ENCODE data around the gene TMX4. TPM values are rescaled to one million over a fixed set of nuclear protein-coding genes. Genes with fewer than 3 reads are reported as not detected.

Gene TMX4
- total RNA-seq, 2 experiments from 2014 or later = 39.8 to 47.9 TPM

GRCh38 chr20:8002056-8002455 is 17.5 kb downstream of the TMX4 start:
- TF ChIP-seq CTCF (IDR thresholded peaks at IDR 0.05) = no peak
- no peaks in the 10 kb centered on the region for H3K27me3 Mint-ChIP-seq
- Histone ChIP-seq H3K4me1 (ENCODE audit: insufficient read depth, low read length) (no peaks in the 10 kb centered on the region), H3K27ac (ENCODE audit: low read depth in 1 of 2, low read length in 2 of 2) (no peak overlapping the region), H3K36me3 (ENCODE audit: insufficient read depth, low read length) (peaks cover 50% of the 10 kb centered on the region), H3K4me3 (ENCODE audit: low read length) (no peak overlapping the region), H3K9me3 (ENCODE audit: control insufficient read depth in 1 of 2, insufficient read depth in 1 of 2, low read length in 2 of 2) (no peaks in the 10 kb centered on the region), H3K27me3 (ENCODE audit: control insufficient read depth in 1 of 2, insufficient read depth in 2 of 2, low read length in 2 of 2) (no peaks in the 10 kb centered on the region)
- ChIA-PET POLR2A (no interaction called here), CTCF (interaction anchor here (0.9 kb wide), 1 partner anchor 42 kb away, joined by 3 read pairs; no protein-coding TSS in a partner anchor)
- no peaks in the 10 kb centered on the region for H3K9me3 Mint-ChIP-seq
- ATAC-seq (ENCODE audit: poor library complexity) = no peak
- H3K4me3 Mint-ChIP-seq = no peak overlapping the region
- no peak overlapping the region for H3K27ac Mint-ChIP-seq
- intact Hi-C loops (cut with DNase I, micrococcal nuclease) = no loop called here
- H3K36me3 Mint-ChIP-seq (ENCODE audit: low read depth) = peaks cover 37% of the 10 kb centered on the region
- H3K4me1 Mint-ChIP-seq (ENCODE audit: low read depth) = no peaks in the 10 kb centered on the region
- DNase-seq = no peak

- Mint-ChIP-seq H3K4me3 (no peak overlapping the region), H3K4me1 (ENCODE audit: low read depth) (no peaks in the 10 kb centered on the region), H3K36me3 (ENCODE audit: low read depth) (peaks cover 24% of the 10 kb centered on the region), H3K9me3 (no peaks in the 10 kb centered on the region), H3K27me3 (no peaks in the 10 kb centered on the region), H3K27ac (no peak overlapping the region)
- no peak for ATAC-seq (ENCODE audit: poor library complexity)
- no peak overlapping the region for H3K27ac ChIP-seq (ENCODE audit: low read depth in 1 of 2, low read length in 2 of 2)
- POLR2A ChIA-PET = interaction anchor here (0.8 to 1.1 kb wide), 2 partner anchors 10 to 19 kb away, joined by 3 read pairs; partner anchors contain the start of gene TMX4
- no peak for DNase-seq
- intact Hi-C loops (cut with DNase I, micrococcal nuclease) = no loop called here
- H3K4me1 ChIP-seq (ENCODE audit: insufficient read depth, low read length) = no peaks in the 10 kb centered on the region
- no peak overlapping the region for H3K4me3 ChIP-seq (ENCODE audit: low read length)
- H3K27me3 ChIP-seq (ENCODE audit: control insufficient read depth in 1 of 2, insufficient read depth in 2 of 2, low read length in 2 of 2) = no peaks in the 10 kb centered on the region
- CTCF ChIA-PET = no interaction called here
- H3K9me3 ChIP-seq (ENCODE audit: control insufficient read depth in 1 of 2, insufficient read depth in 1 of 2, low read length in 2 of 2) = peaks cover 0 to 5% of the 10 kb centered on the region in 2 experiments
- TF ChIP-seq CTCF (IDR thresholded peaks at IDR 0.05) = no peak
- H3K36me3 ChIP-seq (ENCODE audit: insufficient read depth, low read length) = peaks cover 61% of the 10 kb centered on the region
Measured at GRCh38 chr20:8000796-8001195, 18.8 kb downstream of the TMX4 start.

- H3K27ac Mint-ChIP-seq = no peak overlapping the region
- no peak for ATAC-seq (ENCODE audit: poor library complexity)
Measured at GRCh38 chr20:7996898-7997297, 22.7 kb downstream of the TMX4 start.

More at GRCh38 chr20:7996898-7997297, 22.7 kb downstream of the TMX4 start:
- ChIA-PET POLR2A (no interaction called here), CTCF (no interaction called here)
- no peaks in the 10 kb centered on the region for H3K4me1 Mint-ChIP-seq (ENCODE audit: low read depth)
- Histone ChIP-seq H3K36me3 (ENCODE audit: insufficient read depth, low read length) (peaks cover 84% of the 10 kb centered on the region), H3K27me3 (ENCODE audit: control insufficient read depth in 1 of 2, insufficient read depth in 2 of 2, low read length in 2 of 2) (no peaks in the 10 kb centered on the region), H3K27ac (ENCODE audit: low read depth in 1 of 2, low read length in 2 of 2) (no peak overlapping the region), H3K9me3 (ENCODE audit: control insufficient read depth in 1 of 2, insufficient read depth in 1 of 2, low read length in 2 of 2) (peaks cover 0 to 5% of the 10 kb centered on the region in 2 experiments), H3K4me3 (ENCODE audit: low read length) (no peak overlapping the region), H3K4me1 (ENCODE audit: insufficient read depth, low read length) (no peaks in the 10 kb centered on the region)
- DNase-seq = no peak
- peaks cover 19% of the 10 kb centered on the region for H3K36me3 Mint-ChIP-seq (ENCODE audit: low read depth)
- intact Hi-C loops (cut with DNase I, micrococcal nuclease) = no loop called here
- no peak for TF ChIP-seq CTCF (IDR thresholded peaks at IDR 0.05)
- no peak overlapping the region for H3K4me3 Mint-ChIP-seq
- H3K9me3 Mint-ChIP-seq = peaks cover 3% of the 10 kb centered on the region
- H3K27me3 Mint-ChIP-seq = no peaks in the 10 kb centered on the region

Measured in CD4-positive, alpha-beta T cell (primary cell).